Measurements from ENCODE around the gene UBE2D4.
A peak's percentile ranks its signal among the peaks of the same experiment; 100 is the strongest.
"Not testable (repeated sequence)": the region's sequence is repeated elsewhere in the genome, so short reads cannot be mapped to it uniquely, and the experiment has no call there.

UBE2D4 gene

GRCh38 chr7:43974033-43974573 lies 47.9 kb downstream of the UBE2D4 start:
- not testable (repeated sequence) for H3K4me1 ChIP-seq (ENCODE audit: insufficient read depth, low read length); H3K9me3 ChIP-seq (ENCODE audit: insufficient read depth, low read depth, low read length); H3K4me3 ChIP-seq (ENCODE audit: low read length); H3K36me3 ChIP-seq (ENCODE audit: insufficient read depth, low read length); H3K27me3 ChIP-seq (ENCODE audit: insufficient read depth, low read length); H3K9ac ChIP-seq (ENCODE audit: low read depth, low read length); H3K27ac ChIP-seq (ENCODE audit: low read depth, low read length)
- 80% methylated on average over 3 of the region's 8 CpGs for WGBS

DNA sequence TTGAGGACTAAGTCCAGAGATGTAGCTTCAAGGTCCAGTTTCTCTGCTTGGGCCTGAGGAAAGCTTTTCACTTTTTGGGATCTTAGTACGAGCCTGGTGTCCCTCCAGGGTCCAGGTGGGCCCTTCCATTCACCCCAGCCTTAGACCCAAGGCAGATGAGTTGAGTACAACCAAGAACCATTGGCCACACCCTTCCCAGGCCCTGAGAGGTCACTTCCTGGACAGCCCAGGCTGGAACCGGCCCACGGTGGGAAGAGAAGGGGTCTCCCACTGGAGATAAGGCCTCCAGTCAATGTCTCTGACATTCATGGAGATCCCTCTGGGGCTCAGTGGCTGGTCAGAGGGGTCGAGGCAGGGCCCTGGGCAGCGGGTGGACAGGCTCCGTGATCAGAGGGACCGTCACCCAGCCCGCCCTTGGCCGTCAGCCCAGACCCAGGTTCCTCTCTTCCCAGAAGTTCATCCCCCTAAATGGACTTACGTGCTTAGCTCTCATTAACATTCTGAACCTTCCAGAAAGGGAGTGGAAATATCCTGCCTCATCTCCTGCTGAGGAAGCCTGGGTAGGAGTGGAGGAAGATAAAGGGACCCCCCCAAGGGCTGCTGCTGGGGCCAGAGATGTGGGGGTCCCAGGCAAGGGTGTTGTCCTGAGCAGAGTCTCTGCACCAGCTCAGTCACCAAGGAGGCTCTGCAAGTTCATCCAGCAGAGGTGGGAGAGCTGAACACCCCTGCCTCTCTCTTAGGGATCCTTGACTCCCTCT lies 48.7 kb downstream of the UBE2D4 start:
- not testable (repeated sequence) for H3K9me3 ChIP-seq (ENCODE audit: insufficient read depth, low read depth, low read length); H3K4me3 ChIP-seq (ENCODE audit: low read length); H3K27me3 ChIP-seq (ENCODE audit: insufficient read depth, low read length); H3K27ac ChIP-seq (ENCODE audit: low read depth, low read length); H3K36me3 ChIP-seq (ENCODE audit: insufficient read depth, low read length); H3K4me1 ChIP-seq (ENCODE audit: insufficient read depth, low read length); H3K9ac ChIP-seq (ENCODE audit: low read depth, low read length)
- WGBS = 93% methylated on average over 10 of the region's 10 CpGs

- no peak overlapping the region for H3K27ac ChIP-seq (ENCODE audit: low read depth, low read length)
- H3K4me1 ChIP-seq (ENCODE audit: insufficient read depth, low read length) = no peaks in the 10 kb centered on the region
- no peak overlapping the region for H3K4me3 ChIP-seq (ENCODE audit: low read length)
- no peaks in the 10 kb centered on the region for H3K9me3 ChIP-seq (ENCODE audit: insufficient read depth, low read depth, low read length)
- WGBS = 93% methylated on average over 1 of the region's 1 CpG
- no peak overlapping the region for H3K9ac ChIP-seq (ENCODE audit: low read depth, low read length)
- no peaks in the 10 kb centered on the region for H3K36me3 ChIP-seq (ENCODE audit: insufficient read depth, low read length)
- no peaks in the 10 kb centered on the region for H3K27me3 ChIP-seq (ENCODE audit: insufficient read depth, low read length)
These were observed 51.3 kb downstream of the UBE2D4 start for GRCh38 chr7:43977525-43977924.

- WGBS = 94% methylated on average over 9 of the region's 11 CpGs
- not testable (repeated sequence) for H3K36me3 ChIP-seq (ENCODE audit: insufficient read depth, low read length); H3K27me3 ChIP-seq (ENCODE audit: insufficient read depth, low read length); H3K9me3 ChIP-seq (ENCODE audit: insufficient read depth, low read depth, low read length); H3K4me3 ChIP-seq (ENCODE audit: low read length); H3K4me1 ChIP-seq (ENCODE audit: insufficient read depth, low read length); H3K9ac ChIP-seq (ENCODE audit: low read depth, low read length); H3K27ac ChIP-seq (ENCODE audit: low read depth, low read length)
These were observed 51.9 kb downstream of the UBE2D4 start for GRCh38 chr7:43978102-43978501.

DNA sequence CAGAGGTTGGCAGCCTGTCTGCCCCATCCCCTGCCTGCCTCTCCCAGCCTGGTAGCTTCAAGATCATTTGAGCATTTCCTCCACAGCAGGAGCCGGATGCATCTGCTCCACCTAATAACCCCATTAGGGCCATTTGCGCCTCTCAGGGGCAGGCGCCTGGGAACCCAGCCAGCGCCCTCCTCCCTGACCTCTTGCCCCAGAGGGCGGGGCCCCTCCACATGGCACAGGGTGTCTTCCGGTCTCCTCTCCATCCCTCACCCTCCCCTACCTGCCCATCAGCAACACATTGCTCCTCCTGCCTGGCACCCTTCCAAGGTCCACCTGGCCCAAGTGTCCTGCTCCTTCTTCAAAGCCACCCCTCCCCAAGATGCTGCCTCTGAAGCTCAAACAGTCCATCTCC lies 56.6 kb downstream of the UBE2D4 start:
- not testable (repeated sequence) for H3K4me3 ChIP-seq (ENCODE audit: low read length); H3K27me3 ChIP-seq (ENCODE audit: insufficient read depth, low read length); H3K27ac ChIP-seq (ENCODE audit: low read depth, low read length); H3K9ac ChIP-seq (ENCODE audit: low read depth, low read length); H3K36me3 ChIP-seq (ENCODE audit: insufficient read depth, low read length); H3K4me1 ChIP-seq (ENCODE audit: insufficient read depth, low read length); H3K9me3 ChIP-seq (ENCODE audit: insufficient read depth, low read depth, low read length)
- no CpG with 5 or more reads among the region's 6 CpGs for WGBS

GRCh38 chr7:43983736-43984135 lies 57.5 kb downstream of the UBE2D4 start:
- H3K9me3 ChIP-seq (ENCODE audit: insufficient read depth, low read depth, low read length); H3K9ac ChIP-seq (ENCODE audit: low read depth, low read length); H3K4me1 ChIP-seq (ENCODE audit: insufficient read depth, low read length); H3K27ac ChIP-seq (ENCODE audit: low read depth, low read length); H3K27me3 ChIP-seq (ENCODE audit: insufficient read depth, low read length); H3K4me3 ChIP-seq (ENCODE audit: low read length); H3K36me3 ChIP-seq (ENCODE audit: insufficient read depth, low read length): not testable (repeated sequence)
- WGBS = no CpG with 5 or more reads among the region's 2 CpGs

- not testable (repeated sequence) for H3K4me1 ChIP-seq (ENCODE audit: insufficient read depth, low read length); H3K9me3 ChIP-seq (ENCODE audit: insufficient read depth, low read depth, low read length); H3K27me3 ChIP-seq (ENCODE audit: insufficient read depth, low read length); H3K9ac ChIP-seq (ENCODE audit: low read depth, low read length); H3K36me3 ChIP-seq (ENCODE audit: insufficient read depth, low read length)
- Histone ChIP-seq H3K4me3 (ENCODE audit: low read length) (peak overlapping the region; percentile 58), H3K27ac (ENCODE audit: low read depth, low read length) (peak overlapping the region; percentile 62; the same call in 1 of the 2 replicates)
- WGBS = 11% methylated on average over 21 of the region's 33 CpGs
These were observed 59.9 kb downstream of the UBE2D4 start for GRCh38 chr7:43985904-43986864.

DNA sequence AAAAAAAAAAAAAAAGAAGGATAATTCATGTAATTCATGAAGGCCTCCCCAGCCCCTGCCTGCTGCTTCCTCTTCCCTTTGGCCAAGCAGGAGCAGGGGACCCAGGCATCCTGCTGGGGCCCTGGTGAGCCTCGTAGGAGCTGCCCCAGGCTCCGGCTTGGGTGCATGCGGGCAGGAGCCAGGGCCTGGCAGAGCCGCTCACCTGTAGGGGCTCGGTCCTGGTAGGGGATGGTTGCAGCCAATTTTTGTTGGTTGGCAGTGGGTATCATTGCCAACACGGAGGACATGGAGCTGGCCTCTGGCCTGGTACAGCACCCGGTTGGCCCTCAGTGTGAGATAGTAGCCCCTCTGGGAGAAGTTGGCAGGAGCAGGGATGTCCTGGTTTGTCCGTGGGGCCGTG lies 61.2 kb downstream of the UBE2D4 start:
- 99% methylated on average over 5 of the region's 9 CpGs for WGBS
- H3K36me3 ChIP-seq (ENCODE audit: insufficient read depth, low read length) = not testable (repeated sequence)

GRCh38 chr7:43990011-43990585 lies 63.9 kb downstream of the UBE2D4 start:
- not testable (repeated sequence) for H3K4me3 ChIP-seq (ENCODE audit: low read length); H3K9me3 ChIP-seq (ENCODE audit: insufficient read depth, low read depth, low read length); H3K4me1 ChIP-seq (ENCODE audit: insufficient read depth, low read length); H3K9ac ChIP-seq (ENCODE audit: low read depth, low read length); H3K27ac ChIP-seq (ENCODE audit: low read depth, low read length); H3K27me3 ChIP-seq (ENCODE audit: insufficient read depth, low read length); H3K36me3 ChIP-seq (ENCODE audit: insufficient read depth, low read length)
- 88% methylated on average over 10 of the region's 12 CpGs for WGBS

More for the DNA sequence above, 61.2 kb downstream of the UBE2D4 start:
- H3K9me3 ChIP-seq (ENCODE audit: insufficient read depth, low read depth, low read length); H3K9ac ChIP-seq (ENCODE audit: low read depth, low read length); H3K4me3 ChIP-seq (ENCODE audit: low read length); H3K27ac ChIP-seq (ENCODE audit: low read depth, low read length); H3K4me1 ChIP-seq (ENCODE audit: insufficient read depth, low read length); H3K27me3 ChIP-seq (ENCODE audit: insufficient read depth, low read length): not testable (repeated sequence)

GRCh38 chr7:43990829-43991228 lies 64.6 kb downstream of the UBE2D4 start:
- not testable (repeated sequence) for H3K9me3 ChIP-seq (ENCODE audit: insufficient read depth, low read depth, low read length); H3K36me3 ChIP-seq (ENCODE audit: insufficient read depth, low read length); H3K4me1 ChIP-seq (ENCODE audit: insufficient read depth, low read length); H3K4me3 ChIP-seq (ENCODE audit: low read length); H3K9ac ChIP-seq (ENCODE audit: low read depth, low read length); H3K27me3 ChIP-seq (ENCODE audit: insufficient read depth, low read length); H3K27ac ChIP-seq (ENCODE audit: low read depth, low read length)
- WGBS = 100% methylated on average over 1 of the region's 1 CpG

DNA sequence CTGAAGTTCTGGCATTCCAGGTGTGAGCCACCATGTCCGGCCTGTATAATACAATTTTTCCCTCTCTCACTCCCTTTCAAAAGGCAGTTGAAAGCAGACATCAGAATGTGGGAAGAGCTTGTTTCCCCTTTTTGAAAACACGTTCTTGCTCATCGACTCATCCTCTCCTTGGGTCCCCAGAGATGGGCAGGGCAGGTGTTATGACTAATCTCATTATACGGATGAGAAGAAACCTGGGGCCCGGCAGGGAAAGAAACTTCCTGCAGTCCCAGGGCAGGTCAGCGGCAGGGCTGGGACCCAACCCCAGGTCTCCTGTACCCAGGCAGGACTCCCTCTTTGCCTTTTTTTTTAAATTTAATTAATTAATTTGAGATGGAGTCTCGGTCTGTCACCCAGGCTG lies 66.7 kb downstream of the UBE2D4 start:
- not testable (repeated sequence) for H3K9me3 ChIP-seq (ENCODE audit: insufficient read depth, low read depth, low read length); H3K4me3 ChIP-seq (ENCODE audit: low read length); H3K27ac ChIP-seq (ENCODE audit: low read depth, low read length); H3K27me3 ChIP-seq (ENCODE audit: insufficient read depth, low read length); H3K9ac ChIP-seq (ENCODE audit: low read depth, low read length); H3K36me3 ChIP-seq (ENCODE audit: insufficient read depth, low read length); H3K4me1 ChIP-seq (ENCODE audit: insufficient read depth, low read length)
- WGBS = 85% methylated on average over 4 of the region's 7 CpGs
